ENCODE results near the gene MTUS2.

MTUS2 gene
- 0.07 to 1.2 (median 0.49) reads per million in 3 experiments for total RNA-seq

DNA sequence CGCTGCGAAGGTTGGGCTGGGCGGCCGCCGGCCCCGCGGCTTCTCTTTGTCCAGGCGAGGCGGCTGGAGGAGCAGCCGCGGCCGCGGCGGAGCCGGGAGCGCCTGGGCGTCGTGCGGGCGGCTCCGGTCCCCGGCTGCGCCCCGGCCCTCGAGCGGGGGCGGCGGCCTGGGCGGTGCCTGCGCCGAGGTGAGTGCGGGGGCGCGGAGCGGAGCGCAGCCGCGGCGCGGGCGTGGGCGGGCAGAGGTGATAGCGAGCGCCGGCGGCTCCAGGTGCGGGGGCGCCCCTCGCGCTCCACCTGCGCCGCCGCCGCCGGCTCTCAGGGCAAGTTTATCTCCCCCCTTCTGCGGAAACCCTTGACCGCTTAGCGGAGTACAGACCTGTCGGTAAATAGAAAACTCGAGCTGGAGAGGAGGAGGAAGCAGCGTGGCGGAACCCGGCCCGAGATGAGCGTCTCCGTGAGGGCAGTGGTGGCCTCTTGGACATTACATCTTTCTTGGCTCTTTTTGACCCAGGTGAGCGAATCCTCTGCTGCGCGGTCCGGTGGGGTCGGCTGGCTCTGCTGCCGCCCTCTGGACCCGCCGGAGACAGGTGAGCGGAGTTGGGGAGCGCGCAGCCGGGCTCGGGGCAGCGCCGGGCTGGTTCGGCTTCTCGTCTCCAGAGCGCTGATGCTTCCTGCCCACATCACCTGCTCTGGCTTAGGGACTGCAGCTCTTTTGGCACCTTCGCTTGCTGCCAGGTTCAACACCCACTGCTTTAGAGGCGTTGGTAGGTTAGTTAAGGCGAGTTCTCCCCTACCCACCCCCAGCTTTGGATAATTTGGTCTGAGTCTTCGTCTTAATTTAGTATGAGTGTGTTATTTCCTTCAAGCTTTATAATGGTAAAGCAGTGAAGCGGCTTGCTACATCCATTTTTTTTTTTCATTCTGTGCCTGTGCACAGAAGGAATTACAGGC lies at the start of gene MTUS2:
Gene MTUS2 (plus strand): TSS at position 241 of the 953 bp plus-strand sequence.
- DNase-seq, result peak; percentile 3

DNA sequence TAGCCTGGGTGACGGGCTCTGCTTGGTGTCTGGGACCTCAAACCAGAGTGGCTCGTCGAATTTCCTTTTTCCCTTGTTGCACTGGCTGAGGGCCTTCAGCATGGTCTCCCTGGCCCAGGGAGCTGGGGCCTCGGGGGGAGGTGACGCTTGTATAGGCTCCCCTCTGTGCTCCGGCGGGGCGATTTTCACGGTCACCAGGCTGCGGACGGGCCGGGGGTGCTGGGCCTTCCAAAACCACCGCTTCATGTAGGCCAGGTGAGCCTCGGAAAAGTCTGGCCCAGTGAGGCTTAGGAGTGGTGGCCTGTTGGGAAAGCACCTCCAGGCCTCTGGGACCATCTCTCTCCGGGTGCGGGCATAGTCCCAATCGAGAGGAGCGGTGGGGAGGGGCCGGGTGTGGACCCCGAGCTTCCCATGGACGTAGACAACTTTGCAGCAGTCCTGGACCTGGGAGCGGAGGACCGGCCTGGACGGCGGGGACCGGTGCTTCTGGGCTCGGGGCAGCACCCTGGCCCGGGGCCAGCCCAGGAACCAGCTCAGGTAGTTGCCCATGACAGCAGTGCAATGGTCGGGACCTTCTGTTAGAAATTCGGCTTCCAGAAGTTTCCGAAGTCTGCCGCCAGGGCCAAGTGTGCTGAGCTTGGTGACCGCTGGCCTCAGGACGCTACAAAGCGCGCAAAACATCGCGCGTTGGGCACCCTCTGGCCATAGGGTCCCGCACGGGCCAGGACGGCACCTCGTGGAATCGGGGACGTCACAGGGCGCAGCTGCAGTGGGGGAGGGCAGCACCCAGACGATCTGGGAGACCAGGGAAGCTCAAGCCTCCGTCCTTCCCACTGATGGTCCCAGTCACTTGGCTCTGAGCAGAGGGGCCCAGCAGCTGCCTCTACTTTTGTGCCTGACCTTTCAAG lies 41.6 kb upstream of the MTUS2 start:
- DNase-seq, result no peak

DNA sequence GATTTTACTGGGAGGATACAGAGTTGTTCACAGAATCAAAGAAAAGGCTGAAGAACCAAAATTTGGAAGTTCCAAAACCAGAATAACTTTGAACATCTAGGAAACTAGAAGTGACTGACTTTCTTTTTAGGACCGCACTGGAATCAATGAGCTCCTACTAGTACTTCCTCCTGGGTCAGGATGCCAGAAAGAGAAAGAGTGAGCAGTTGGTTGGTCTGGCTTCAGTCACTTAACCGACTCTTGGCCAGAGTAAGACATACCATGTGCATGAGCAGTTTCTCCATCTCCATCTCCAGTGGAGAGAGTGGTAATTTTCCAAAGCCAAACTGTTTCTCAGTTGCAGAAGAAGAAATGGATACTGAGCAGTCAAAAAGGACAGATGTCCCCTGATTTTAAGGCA lies 27.1 kb upstream of the MTUS2 start:
- no peak for DNase-seq

DNA sequence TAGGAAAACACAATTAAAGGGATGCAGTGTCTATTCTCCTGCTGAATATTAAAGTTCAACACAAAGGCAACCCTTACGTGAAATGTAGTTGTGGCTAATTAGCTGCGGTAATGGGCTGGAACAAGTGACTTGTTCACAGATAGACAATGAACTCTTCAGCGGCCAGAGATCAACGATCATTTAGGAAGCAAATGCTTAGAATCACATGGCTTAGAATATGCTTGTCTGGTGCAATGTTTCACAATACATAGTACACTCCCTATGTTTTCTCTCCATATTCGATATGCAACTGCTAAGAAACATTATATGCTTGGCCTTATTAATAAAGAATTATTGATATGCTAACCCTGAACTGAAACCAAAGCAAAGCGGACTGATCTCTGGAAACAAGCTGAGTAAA lies 25.7 kb upstream of the MTUS2 start:
- no peak for DNase-seq

DNA sequence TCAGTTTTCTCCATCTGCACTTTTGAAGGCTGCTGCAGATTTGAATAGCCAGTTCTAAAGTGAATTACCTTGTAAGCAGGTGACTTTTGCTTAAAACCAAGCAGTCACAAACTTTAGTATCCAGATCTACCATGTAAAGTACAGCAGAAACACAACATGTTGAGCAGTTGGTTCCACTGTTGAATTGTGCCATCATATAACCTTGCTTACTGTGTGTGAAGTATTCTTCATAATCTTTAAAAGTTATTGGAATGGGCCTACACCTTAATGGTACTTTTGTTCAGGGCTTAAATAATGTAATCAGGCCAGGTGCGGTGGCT lies 23.2 kb upstream of the MTUS2 start:
- no peak for DNase-seq

DNA sequence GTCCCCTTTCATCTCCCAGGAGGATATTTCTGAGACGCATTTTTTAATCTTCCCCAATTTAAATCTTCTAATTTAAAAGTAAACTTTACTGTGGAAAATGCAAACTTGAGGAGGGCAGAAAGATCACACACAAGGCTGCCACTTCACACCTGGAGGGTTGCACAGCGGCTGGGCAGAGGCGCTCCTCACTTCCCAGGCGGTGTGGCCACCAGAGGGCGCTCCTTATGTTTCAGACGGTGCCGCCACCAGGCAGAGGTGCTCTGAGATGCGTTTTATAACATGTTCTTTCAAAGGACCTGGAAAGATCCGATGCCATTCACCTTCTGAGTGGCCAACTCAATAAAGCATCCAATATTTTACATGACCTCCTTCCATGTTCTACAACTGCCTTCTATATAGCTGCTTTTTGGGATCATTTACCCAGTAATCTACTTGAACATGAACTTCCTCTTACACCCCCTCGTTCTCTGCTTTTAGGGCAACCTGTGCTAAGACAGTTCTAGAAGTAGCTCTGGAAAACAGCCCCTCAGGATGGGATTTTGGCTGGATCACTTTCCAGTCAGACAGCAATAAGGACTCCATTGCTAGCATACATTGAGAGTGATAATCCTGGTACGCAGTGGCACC lies 14.8 kb upstream of the MTUS2 start:
- DNase-seq, result no peak

DNA sequence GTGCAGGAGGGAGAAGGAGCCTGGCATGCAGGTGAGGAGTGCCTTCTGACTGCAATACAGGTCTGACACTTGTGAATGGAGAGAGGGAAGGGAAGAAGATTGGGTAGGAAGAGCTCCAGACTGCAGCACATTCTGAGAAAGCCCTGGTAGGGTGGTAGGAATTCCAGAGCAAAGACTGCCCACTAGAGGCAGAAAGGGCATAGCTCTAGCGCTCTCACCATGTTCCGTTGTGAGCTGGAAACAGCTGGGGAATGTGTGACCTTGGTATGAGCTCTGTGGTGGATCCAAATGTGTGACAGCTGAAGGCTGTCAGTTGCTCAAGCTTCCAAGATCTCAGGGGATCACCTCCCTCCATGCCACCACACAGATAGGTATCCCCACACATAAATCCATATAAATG lies 2.9 kb upstream of the MTUS2 start:
- DNase-seq, result no peak

DNA sequence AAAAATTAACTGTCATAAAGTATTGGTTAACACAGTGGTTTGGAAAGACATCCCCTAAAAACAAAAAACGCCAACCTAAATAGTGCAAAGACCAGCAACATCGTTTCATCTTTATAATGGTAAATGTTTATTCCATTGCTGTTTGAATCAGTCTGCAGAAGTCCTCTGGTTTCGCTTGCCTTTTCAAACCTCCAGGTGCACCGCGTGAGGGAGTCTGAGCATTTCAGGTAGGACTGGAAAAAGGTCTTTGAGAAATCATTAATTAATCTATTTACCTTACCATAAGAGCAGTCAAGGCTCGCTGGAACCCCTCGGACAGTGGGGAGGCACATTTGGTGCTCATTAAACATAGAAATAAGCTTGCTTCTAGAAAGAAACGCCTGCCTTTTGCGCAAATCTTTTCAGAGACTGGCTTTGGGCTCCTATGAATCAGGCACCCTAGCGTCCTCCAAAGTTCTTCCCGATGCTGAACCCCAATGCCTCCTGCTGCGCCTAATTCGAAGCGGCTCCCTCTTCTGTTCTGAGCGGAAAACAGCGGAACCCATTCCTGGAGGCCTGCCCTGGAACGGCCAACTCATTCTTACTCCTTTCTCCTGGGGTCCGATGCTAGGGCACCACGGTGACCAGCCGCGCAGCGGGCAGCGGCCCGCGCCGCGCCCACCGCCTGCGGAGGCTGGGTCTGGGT lies 951 bp upstream of the MTUS2 start:
- no peak for DNase-seq

DNA sequence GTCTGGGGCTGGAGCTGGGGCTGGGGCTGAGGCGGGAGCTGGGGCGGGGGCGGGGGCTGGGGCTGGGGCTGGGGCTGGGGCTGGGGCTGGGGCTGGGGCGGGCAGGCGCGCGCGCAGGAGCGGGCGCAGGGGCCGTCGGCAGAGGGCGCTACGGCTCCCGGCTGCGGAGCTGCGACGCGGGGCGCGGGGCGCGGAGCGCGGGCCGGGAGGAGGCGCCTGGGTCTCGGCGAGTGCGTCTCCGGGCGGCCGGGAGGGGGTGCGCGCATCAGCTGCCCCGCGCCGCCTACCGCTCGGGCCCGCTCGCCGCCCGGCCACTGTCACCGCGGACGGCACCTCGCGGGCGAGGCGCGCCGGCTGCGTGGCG lies 422 bp upstream of the MTUS2 start:
- DNase-seq, result peak; percentile 41

DNA sequence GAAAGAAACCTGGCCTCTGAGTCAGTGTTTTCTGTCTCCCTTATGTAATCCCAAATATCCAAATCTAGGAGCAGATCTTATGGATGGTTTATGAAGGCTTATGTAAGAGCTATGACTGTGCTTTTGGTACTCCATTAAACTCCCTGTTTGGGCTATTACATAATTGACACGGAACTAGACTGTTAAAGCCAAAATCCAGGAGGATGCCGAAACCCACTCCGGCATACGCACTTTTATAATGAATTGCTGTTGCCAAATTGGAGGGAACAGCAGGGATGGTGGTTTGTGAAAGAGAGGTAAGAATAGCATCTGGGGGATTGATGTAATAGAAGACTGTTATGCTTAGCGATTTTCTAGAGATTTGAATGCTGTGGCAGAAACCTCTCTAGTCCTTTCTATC lies 2.0 kb downstream of the MTUS2 start:
- DNase-seq, result no peak

DNA sequence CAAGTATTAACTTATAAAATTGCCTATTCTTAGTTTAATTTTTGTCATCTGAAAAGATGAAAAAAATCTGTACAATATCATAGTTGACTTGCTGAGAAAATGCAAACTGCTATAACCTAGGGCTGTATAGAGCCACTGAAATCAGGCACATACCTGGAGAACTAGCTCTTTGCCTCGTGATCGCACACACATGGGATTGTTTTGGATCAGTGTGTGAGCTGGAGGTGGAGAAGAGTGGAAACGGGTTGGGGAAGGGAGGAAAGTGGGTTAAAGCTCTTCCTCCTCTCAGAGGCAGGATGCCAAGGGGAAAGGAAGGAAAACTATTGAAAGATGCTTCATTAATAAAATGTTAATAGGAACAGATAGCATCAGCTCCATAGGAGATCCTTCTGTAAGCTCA lies 2.7 kb downstream of the MTUS2 start:
- no peak for DNase-seq

DNA sequence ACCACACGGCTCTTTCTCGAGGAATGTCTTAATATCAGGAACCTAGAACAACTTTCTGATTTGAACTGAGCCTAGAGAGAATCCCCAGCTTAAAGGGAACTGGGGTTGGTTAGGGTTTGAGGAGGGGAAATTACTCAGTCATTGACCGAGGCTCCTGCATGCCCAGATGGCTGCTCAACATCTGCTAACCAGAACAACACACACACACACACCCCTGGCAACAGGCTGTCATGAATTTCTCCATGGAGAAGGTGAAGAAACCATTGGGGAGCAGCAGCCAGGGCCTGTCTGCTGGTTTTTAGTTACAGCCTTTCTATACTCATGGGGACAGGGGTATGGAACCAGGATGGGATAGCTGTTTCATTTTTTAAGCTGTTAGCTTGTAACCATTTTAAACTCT lies 5.2 kb downstream of the MTUS2 start:
- no peak for DNase-seq

DNA sequence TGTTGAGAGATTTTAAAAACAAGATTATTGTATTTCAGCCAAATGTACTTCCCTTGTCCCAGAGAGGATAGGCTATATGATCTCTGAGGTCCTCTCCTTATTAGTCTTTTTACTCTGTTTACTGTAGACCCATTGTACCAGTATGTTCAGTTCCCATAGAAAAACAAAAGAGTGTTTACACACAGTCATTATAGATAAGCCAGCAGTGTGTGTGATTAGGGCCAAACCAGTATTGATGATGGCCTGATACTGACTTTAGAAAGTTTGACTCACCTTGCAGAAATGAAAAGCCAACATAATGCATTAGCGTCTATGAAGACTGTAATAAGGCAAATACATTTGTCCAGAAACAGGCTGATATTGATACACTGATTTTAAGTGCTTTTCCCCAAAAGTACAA lies 6.2 kb downstream of the MTUS2 start:
- no peak for DNase-seq

DNA sequence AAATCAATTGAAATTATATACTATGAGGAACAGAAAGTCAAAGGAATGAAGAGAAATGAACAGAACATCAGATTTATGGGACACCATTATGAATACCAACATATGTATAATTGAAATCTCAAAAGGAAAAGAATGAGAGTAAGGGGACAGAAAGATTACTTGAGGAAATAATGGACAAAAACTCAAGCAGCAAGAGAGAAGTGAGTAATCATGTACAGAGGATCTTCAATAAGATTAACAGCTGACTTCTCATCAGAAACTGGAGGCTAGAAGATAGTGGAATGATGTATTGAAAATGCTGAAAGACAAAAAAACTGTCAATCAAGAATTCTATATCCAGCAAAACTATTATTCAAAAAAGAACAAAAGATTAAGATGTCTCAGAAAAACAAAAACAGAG lies 10.4 kb downstream of the MTUS2 start:
- no peak for DNase-seq

DNA sequence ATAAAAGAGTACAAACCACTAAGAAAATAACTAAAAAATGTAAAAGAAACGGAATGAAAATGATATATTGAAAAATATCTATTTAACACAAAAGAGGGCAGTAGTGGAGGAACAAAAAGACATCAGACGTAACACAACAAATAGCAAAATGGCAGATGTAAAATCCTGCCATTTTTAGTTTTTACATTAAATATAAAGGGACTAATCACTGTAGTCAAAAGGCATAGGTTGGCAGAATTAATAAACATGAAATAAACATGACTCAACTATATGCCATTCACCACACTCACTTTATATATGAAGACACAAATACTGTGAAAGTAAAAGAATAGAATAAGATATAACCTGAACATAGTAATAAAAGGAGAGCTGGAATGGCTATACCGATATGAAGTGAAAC lies 11.0 kb downstream of the MTUS2 start:
- DNase-seq, result no peak

DNA sequence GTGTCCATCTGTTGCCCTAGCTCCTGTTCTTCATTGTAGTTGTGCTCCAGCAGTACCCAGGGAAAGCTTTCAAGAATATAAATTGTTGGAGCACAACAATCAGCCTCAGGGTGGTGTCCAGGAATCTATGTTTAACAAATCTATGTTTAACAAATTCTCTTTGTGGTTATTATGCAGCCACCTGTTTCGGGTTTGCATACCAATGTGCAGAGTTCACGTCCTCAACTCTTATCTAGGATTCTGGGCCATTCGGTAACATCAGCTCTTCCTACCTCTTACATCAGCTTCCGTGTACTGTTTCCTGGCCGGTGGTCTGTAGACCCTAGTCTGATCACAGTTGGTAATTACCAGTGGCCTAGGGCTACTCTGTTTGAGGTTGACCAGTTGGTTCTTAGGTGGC lies 17.0 kb downstream of the MTUS2 start:
- no peak for DNase-seq

DNA sequence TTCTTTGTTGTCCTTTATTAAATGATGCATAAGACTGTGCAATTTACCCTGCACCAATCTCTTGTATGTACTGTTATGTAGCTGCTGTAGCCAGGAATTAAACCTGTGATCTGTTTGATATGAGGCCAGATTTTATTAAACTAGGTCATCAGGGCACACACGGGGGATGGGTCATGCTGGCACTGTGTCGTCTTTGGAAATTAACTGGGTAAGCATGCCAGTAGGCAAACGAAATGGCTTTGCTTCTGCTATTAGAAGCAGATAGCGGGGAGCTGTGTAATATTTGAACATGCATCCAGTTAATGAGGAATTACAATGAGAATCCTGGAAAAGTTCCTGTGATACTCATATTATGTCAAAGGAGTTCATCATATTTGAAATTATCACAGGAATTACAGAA lies 23.5 kb downstream of the MTUS2 start:
- no peak for DNase-seq

DNA sequence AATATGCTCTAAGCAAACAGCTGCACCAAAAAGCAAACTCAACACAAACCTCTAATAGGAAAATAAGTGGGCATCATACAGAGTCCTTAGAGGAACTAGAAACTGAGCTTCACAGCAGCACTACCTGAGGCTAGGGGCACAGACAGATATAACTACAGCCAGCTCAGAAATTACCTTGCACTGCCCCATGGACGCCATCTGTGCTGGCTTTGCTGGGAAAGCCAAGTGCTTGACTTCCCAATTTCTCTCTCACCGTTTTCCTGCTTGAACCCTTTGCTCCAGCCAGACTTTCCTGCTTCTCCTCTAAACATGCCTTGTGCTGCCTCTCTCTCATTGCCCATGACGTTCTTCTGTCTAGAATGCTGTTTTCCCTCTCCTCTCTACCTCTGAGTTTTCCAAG lies 29.3 kb downstream of the MTUS2 start:
- no peak for DNase-seq

DNA sequence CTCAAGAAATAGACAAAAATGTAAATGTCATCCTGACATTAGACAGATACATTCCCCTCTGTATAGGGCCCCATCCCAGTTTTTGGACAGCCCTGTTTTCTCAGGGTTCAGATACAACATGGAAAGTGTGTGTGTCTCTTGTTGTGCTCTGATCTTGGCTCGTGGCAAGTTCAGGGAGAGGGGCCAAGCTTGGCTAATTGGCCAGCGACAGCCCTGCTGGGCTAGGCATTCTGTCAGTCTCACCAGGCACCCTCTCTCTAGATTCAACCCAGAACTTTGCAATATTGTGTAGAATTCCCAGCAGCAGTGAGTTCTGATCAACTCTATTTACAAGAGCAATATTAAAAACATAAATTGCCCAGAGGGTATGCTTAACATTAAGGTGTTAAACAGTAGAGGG lies 30.1 kb downstream of the MTUS2 start:
- DNase-seq, result no peak

DNA sequence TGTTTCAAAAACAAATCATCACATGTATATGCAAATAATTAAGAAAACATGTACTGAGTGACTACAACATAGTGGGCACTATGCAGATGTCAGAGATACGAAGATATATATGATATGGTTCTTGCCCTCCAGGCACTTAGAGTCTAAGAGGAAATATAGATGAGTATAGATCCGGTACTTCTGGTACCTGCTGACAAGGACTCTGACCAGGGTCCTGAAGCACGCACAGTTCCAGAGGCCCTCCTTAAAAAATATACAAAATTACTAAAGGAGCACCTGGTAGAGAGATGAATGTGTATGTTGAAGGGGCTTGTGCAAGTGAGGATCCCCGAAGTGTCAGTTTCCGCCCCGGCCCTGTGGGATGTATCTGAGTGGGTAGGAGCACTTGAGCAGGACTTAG lies 31.3 kb downstream of the MTUS2 start:
- no peak for DNase-seq

DNA sequence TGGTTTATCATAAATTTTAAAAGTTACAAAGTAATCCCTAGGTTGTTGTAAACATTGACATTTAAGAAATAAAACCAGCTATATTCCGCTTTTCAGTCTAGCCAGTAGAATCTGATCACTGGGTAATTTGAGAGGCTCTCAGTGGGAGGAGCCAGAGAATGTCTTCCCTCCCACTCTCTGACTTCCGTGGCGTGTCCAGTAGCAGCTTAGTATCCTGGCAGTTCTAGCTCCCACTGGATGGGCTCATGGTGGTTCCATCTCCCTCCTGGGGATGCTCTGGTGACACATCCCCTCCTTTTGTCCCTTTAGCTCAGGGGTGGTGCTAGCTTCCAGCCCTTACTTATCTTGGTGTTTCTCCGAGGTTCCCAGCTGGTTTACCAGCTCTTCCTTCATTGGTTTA lies 34.5 kb downstream of the MTUS2 start:
- no peak for DNase-seq

DNA sequence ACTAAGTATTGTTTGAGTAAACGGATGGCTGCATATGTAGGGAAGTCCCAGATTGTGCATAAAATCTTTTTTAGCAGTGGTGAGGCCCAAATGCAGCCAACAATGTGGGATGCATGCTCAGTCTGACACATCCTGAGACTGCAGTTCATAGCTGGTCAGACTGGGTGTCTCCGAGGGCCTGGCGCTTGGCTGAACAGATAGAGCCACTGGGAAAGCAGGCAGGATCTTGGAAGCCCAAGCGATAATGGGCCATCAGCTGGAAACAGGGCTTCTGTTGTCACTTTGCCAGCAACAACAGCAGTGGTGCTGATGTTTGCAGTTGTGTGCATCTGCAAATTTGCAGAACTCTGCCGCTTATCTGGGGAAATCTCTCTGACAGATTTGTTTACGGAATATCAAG lies 36.1 kb downstream of the MTUS2 start:
- no peak for DNase-seq

DNA sequence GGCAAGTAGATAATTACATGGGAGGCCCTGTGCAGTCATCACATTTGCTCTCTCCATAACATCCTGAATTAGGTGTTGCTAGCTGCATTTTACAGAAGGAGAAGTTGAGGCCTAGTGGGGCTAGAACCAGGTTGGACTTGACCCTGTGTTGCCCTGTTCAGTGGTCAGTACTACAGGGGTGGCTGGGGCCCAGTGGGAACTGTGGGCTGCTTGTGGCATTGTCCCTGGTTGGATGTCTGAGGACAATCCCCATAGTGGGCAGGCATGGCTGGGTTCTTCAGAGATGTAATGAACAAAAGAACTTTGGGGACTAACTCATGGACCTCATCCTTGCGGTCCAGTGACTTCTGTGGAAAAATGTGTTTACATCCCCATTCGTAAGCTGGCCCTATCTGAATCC lies 38.9 kb downstream of the MTUS2 start:
- no peak for DNase-seq

All from central memory CD4-positive, alpha-beta T cell (primary cell).